ENCODE results near the gene ZNF280D.
"Not testable (repeated sequence)": the region's sequence is repeated elsewhere in the genome, so short reads cannot be mapped to it uniquely, and the experiment has no call there.

Gene ZNF280D, protein sequence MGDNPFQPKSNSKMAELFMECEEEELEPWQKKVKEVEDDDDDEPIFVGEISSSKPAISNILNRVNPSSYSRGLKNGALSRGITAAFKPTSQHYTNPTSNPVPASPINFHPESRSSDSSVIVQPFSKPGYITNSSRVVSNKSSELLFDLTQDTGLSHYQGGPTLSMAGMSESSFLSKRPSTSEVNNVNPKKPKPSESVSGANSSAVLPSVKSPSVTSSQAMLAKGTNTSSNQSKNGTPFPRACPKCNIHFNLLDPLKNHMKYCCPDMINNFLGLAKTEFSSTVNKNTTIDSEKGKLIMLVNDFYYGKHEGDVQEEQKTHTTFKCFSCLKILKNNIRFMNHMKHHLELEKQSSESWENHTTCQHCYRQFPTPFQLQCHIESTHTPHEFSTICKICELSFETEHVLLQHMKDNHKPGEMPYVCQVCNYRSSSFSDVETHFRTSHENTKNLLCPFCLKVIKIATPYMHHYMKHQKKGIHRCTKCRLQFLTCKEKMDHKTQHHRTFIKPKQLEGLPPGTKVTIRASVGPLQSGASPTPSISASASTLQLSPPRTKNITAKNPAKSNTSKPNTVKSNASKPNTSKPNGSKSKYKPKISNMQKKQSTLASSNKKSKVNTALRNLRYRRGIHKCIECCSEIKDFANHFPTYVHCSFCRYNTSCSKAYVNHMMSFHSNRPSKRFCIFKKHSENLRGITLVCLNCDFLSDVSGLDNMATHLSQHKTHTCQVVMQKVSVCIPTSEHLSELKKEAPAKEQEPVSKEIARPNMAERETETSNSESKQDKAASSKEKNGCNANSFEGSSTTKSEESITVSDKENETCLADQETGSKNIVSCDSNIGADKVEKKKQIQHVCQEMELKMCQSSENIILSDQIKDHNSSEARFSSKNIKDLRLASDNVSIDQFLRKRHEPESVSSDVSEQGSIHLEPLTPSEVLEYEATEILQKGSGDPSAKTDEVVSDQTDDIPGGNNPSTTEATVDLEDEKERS

DNA sequence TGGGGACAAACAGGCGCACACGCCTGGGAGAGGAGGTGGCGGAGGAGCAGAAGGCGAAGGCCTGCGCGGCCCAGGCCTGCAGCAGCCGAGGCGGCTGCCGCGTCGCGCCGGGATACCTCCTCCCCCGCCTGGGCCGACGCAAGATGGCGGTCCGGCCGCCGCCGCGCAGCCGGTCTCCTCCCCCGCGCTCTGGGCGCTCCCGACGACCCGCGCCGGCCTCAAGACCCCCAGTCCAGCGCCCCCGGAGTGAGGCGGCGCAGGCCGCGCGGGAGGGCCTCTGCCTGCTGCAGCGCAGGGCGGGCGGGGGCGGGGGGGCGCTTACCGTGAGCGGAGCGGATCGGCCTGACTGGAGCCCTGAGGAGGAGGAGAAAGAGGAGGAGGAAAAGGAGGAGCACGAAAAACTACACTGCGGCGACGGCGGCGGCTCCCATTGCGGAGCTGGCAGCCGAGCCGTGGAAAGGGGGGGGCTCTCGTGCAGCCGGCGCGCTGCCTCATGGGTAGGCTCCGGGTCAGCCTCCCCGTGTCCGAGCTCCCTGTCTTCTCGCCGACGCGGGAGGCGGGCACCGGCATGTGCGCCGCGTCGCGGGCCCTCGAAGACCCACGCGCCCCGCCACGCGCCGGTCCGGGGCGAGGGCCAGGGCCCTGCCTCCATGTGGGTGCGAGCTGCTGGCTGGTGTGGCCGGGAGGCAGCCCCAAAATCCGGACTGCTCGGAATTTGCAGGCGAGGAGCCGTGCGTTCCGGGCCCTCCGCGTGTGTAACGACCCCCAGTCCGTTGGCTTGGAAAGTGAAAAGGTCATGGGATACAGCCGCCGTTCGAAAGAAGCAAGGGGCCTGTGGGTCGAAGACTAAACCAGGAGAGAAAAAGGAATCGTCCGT is at the start of gene ZNF280D:
ZNF280D (minus strand) TSS at position 374 of the 877 bp plus-strand sequence. CDS start 26,400 bp downstream, outside the sequence.
- DNase-seq (ENCODE audit: extremely low read depth, low read depth), result peak; percentile 74
- TF ChIP-seq, protein P1, sequence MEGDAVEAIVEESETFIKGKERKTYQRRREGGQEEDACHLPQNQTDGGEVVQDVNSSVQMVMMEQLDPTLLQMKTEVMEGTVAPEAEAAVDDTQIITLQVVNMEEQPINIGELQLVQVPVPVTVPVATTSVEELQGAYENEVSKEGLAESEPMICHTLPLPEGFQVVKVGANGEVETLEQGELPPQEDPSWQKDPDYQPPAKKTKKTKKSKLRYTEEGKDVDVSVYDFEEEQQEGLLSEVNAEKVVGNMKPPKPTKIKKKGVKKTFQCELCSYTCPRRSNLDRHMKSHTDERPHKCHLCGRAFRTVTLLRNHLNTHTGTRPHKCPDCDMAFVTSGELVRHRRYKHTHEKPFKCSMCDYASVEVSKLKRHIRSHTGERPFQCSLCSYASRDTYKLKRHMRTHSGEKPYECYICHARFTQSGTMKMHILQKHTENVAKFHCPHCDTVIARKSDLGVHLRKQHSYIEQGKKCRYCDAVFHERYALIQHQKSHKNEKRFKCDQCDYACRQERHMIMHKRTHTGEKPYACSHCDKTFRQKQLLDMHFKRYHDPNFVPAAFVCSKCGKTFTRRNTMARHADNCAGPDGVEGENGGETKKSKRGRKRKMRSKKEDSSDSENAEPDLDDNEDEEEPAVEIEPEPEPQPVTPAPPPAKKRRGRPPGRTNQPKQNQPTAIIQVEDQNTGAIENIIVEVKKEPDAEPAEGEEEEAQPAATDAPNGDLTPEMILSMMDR (IDR thresholded peaks at IDR 0.05; ENCODE audit: low read depth, low read length), result no peak

DNA sequence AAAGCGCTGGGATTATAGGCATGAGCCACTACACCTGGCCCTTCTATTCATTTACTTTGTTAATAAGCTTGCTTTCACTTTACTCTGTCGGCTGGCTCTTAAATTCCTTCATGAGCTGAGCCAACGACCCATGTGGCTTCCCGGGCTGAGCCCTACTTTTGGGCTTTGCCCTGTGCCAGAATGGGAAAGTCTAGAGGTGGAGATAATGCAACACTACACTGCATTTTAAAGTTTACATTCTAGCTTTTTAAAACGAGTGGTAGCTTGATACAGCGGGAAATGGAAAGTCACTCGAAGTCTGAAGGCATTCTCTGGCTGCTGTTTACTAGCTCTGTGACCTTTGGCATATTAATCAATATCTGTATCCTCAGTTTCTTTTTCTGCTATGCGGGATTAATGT is 49.0 kb upstream of the ZNF280D start:
- no peak for DNase-seq (ENCODE audit: extremely low read depth, low read depth)
- TF ChIP-seq, protein P1 (IDR thresholded peaks at IDR 0.05; ENCODE audit: low read depth, low read length), result no peak

DNA sequence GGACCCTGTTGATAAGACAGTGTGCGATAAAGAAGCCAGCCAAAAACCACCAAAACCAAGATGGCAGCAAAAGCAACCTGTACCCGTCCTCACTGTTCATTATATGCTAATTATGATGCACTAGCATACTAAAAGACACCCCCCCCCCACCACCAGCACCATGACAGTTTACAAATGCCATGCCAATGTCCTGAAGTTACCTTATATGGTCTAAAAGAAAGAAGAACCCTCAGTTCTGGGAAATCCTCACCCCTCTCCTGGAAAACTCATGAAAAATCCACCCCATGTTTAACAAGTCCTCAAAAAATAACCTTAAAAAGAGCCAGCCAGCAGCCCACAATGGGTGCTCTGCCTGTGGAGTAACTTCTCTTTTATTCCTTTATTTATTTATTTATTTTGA is 48.4 kb upstream of the ZNF280D start:
- no peak for DNase-seq (ENCODE audit: extremely low read depth, low read depth)
- TF ChIP-seq, protein P1 (IDR thresholded peaks at IDR 0.05; ENCODE audit: low read depth, low read length), result no peak

DNA sequence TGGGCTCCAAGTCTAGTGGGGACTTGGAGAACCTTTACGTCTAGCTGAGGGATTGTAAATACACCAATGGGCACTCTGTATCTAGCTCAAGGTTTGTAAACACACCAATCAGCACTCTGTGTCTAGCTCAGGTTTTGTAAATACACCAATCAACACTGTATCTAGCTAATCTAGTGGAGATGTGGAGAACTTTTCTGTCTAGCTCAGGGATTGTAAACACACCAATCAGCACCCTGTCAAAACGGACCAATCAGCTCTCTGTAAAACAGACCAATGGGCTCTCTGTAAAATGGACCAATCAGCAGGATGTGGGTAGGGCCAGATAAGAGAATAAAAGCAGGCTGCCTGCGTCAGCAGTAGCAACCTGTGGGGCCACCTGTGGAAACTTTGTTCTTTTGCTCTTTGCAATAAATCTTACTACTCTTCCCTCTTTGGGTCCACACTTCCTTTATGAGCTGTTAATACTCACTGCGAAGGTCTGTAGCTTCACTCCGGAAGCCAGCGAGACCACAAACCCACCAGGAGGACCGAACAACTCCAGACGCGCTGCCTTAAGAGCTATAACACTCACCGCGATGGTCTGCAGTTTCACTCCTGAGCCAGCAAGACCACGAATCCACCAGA is 46.9 kb upstream of the ZNF280D start:
- DNase-seq (ENCODE audit: extremely low read depth, low read depth), result not testable (repeated sequence)

DNA sequence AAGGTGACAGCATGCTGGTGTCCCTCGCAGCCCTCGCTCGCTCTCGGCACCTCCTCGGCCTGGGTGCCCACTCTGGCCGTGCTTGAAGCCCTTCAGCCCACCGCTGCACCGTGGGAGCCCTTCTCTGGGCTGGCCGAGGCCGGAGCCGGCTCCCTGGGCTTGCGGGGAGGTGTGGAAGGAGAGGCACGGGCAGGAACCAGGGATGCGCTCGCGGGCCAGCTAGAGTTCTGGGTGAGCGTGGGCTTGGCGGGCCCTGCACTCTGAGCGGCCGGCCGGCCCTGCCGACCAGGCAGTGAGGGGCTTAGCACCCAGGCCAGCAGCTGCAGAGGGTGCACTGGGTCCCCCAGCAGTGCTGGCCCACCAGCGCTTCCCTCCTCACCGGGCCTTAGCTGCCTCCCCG is 46.1 kb upstream of the ZNF280D start:
- not testable (repeated sequence) for DNase-seq (ENCODE audit: extremely low read depth, low read depth)

DNA sequence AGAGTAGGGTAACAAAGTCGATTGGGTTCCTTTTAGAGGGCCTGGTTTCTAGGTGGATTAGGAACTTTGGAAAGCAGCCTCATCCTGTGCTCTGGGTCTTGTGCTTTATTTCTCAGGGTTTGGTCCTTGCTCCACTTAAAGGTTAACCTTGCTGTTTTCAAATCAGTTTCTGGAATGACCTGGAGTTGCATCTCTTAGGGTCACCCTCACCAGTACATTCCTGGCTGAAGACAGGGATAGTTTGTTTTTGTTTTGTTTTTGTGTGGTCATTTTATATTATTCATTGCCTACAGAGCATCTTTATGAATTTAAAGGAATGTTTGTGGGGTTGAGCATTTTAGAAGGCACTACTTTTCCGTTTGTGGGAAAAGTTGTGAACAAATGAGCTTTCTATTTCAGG is 45.5 kb upstream of the ZNF280D start:
- no peak for DNase-seq (ENCODE audit: extremely low read depth, low read depth)
- TF ChIP-seq, protein P1 (IDR thresholded peaks at IDR 0.05; ENCODE audit: low read depth, low read length), result no peak

DNA sequence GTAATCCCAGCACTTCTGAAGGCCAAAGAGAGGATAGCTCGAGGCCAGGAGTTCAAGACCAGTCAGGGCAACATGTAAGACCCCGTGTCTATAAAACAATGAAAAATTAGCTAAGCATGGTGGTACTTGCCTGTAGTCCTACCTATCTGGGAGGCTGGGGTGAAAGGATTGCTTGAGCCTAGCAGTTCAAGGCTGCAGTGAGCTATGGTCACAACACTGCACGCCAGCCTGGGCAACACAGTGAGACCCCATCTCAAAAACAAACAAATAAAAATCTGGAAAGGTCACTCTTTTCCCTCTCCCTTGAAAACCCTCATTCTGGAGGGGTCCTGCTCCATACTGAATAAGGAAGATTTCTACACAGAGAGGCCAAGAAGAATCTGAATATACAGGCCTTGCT is 43.5 kb upstream of the ZNF280D start:
- TF ChIP-seq, protein P1 (IDR thresholded peaks at IDR 0.05; ENCODE audit: low read depth, low read length), result no peak
- DNase-seq (ENCODE audit: extremely low read depth, low read depth), result no peak
